Activated naive CD8-positive, alpha-beta T cell treated with anti-CD3 and anti-CD28 coated beads, Interleukin-2, amount 10 ng/mL, durations not matched to agents 7 days and 5 days (primary cell): ENCODE data around the gene ZNF771. TPM values are rescaled to one million over a fixed set of nuclear protein-coding genes. Genes with fewer than 3 reads are reported as not detected.

Experiments
- ATAC-seq: fragments of 150-1000 bp; cut with Tn5 transposase; one replicate; pipeline ENCODE4 v1.10.0; 2021; ENCODE audit warnings: low read depth, moderate library complexity
- POLR2A ChIA-PET: fragments of 350-600 bp; sonication (Branson Sonifier 250); formaldehyde crosslinking; loops from one replicate; lab custom pipeline; 2021; ENCODE audit warnings: antibody characterized with exemption; lab: Charles Lee
- DNase-seq: peaks from one replicate; pipeline ENCODE4 v3.0.0; 2021
- H3K27ac Mint-ChIP-seq: one replicate; pipeline ENCODE4 v1.8.0; 2022; ENCODE audit warnings: mild to moderate bottlenecking, mixed read lengths
- H3K27me3 Mint-ChIP-seq: one replicate; pipeline ENCODE4 v1.8.0; 2022; ENCODE audit warnings: mild to moderate bottlenecking, moderate library complexity, mixed read lengths
- H3K36me3 Mint-ChIP-seq: one replicate; pipeline ENCODE4 v1.8.0; 2021; ENCODE audit warnings: mild to moderate bottlenecking, mixed read lengths
- H3K4me1 Mint-ChIP-seq: one replicate; pipeline ENCODE4 v1.8.0; 2021; ENCODE audit warnings: mixed read lengths
- H3K4me3 Mint-ChIP-seq: one replicate; pipeline ENCODE4 v1.8.0; 2022; ENCODE audit warnings: mild to moderate bottlenecking, moderate library complexity, mixed read lengths
- H3K9me3 Mint-ChIP-seq: one replicate; pipeline ENCODE4 v1.8.0; 2021; ENCODE audit warnings: mixed read lengths
- total RNA-seq, 2 experiments: library from RNA; stranded (reverse); gene quantifications; one replicate each; pipeline ENCODE4 v1.2.3, GENCODE V29; 2021

ZNF771 gene
- total RNA-seq, 2 experiments from 2014 or later = 4.8 to 5.6 TPM

DNA sequence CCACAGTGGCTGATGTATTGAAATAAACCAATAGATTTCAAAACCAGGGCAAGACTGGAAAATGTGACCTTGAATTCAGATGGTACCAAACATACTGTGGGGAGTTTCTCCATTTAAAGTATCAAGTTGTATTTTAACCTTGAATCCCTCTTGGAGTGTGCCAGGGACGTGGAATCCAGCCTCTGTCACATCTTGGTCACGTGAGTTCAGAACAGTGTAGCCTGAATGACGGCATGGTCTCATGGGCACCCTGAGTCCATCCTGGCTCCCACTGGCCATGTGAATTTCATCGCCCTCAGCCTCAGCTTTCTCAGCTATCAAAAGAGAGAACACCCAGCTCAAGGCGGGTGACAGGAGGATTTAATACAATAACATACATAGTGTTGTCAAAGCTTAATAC is 6.8 kb downstream of the ZNF771 start:
- no peaks in the 10 kb centered on the region for H3K27me3 Mint-ChIP-seq
- no peaks in the 10 kb centered on the region for H3K9me3 Mint-ChIP-seq
- peaks cover 19% of the 10 kb centered on the region for H3K36me3 Mint-ChIP-seq
- no peak for DNase-seq
- H3K4me3 Mint-ChIP-seq = no peak overlapping the region
- no peak overlapping the region for H3K27ac Mint-ChIP-seq
- H3K4me1 Mint-ChIP-seq = peaks cover 23% of the 10 kb centered on the region
- POLR2A ChIA-PET = no interaction called here
- ATAC-seq = no peak

- POLR2A ChIA-PET = interaction anchor here (1.2 kb wide), 2 partner anchors 9 to 14 kb away, joined by 4 to 6 read pairs; partner anchors contain the start of genes DCTPP1 and ZNF771
- Mint-ChIP-seq H3K27ac (no peak overlapping the region), H3K36me3 (peaks cover 28% of the 10 kb centered on the region), H3K9me3 (no peaks in the 10 kb centered on the region), H3K4me3 (no peak overlapping the region), H3K27me3 (no peaks in the 10 kb centered on the region), H3K4me1 (peaks cover 25% of the 10 kb centered on the region)
- ATAC-seq (no peak), DNase-seq (no peak)
These were observed 8.7 kb downstream of the ZNF771 start for GRCh38 chr16:30416047-30416603.

DNA sequence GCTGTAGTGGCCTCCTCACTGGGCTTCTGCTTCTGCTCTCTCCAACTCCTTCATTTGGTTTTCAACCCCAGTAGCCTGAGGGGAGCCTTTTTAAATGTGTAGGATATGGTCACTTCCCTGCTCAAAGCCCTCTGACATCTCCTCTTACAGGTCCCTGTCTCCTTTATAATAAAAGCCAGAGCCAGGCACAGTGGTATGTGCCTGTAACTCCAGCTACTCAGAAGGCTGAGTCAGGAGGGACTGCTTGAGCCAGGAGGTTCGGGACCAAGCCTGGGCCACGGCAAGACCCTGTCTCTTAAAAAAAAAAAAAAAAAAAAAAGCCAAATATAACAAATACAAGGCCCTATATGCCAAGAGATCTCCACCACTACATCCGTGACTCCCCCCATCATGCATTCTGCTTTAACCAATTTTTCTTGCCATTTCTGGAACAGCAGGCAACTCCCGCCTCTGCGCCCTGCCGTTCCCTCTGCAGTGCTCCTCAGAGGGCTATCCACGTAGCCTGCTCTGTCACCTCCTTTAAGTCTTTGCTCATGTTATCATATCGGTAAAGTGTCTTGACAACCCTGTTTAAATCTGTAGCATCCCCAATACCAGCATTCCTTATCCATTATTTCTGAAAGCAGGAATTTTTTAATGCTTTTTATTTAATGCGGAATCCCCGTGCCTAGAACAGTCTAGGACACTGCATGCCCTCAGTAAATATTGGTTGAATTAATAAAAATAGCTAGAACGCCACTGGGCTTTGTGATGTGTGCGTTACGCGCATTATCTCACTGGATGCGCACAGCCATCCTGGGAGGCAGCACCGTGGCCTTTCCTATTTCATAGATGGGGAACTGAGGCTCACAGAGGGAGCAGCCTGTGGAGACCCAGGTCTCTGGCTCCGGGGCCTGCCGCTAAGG is 9.5 kb downstream of the ZNF771 start:
- Mint-ChIP-seq H3K36me3 (peaks cover 28% of the 10 kb centered on the region), H3K9me3 (no peaks in the 10 kb centered on the region), H3K4me1 (peaks cover 27% of the 10 kb centered on the region), H3K27ac (no peak overlapping the region), H3K4me3 (peak overlapping the region; percentile 41), H3K27me3 (no peaks in the 10 kb centered on the region)
- no peak for DNase-seq
- POLR2A ChIA-PET = interaction anchor here (0.6 to 3.6 kb wide), 25 partner anchors 7 to 351 kb away, joined by 3 to 32 read pairs (median 5); partner anchors contain the start of genes ALDOA, DCTPP1, ITGAL and PRR14
- no peak for ATAC-seq

DNA sequence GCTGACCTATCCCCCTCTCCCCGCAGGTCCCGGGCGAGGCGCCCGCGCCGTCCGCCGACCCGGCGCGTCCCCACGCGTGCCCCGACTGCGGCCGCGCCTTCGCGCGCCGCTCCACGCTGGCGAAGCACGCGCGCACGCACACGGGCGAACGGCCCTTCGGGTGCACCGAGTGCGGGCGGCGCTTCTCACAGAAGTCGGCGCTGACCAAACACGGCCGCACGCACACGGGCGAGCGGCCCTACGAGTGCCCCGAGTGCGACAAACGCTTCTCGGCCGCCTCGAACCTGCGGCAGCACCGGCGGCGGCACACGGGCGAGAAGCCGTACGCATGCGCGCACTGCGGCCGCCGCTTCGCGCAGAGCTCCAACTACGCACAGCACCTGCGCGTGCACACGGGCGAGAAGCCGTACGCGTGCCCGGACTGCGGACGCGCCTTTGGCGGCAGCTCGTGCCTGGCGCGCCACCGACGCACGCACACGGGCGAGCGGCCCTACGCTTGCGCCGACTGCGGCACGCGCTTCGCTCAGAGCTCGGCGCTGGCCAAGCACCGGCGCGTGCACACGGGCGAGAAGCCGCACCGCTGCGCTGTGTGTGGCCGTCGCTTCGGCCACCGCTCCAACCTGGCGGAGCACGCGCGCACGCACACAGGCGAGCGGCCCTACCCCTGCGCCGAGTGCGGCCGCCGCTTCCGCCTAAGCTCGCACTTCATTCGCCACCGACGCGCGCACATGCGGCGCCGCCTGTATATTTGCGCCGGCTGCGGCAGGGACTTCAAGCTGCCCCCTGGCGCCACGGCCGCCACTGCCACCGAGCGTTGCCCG is 10.3 kb downstream of the ZNF771 start:
- Mint-ChIP-seq H3K4me1 (peaks cover 21% of the 10 kb centered on the region), H3K36me3 (peaks cover 25% of the 10 kb centered on the region), H3K27ac (no peak overlapping the region)

DNA sequence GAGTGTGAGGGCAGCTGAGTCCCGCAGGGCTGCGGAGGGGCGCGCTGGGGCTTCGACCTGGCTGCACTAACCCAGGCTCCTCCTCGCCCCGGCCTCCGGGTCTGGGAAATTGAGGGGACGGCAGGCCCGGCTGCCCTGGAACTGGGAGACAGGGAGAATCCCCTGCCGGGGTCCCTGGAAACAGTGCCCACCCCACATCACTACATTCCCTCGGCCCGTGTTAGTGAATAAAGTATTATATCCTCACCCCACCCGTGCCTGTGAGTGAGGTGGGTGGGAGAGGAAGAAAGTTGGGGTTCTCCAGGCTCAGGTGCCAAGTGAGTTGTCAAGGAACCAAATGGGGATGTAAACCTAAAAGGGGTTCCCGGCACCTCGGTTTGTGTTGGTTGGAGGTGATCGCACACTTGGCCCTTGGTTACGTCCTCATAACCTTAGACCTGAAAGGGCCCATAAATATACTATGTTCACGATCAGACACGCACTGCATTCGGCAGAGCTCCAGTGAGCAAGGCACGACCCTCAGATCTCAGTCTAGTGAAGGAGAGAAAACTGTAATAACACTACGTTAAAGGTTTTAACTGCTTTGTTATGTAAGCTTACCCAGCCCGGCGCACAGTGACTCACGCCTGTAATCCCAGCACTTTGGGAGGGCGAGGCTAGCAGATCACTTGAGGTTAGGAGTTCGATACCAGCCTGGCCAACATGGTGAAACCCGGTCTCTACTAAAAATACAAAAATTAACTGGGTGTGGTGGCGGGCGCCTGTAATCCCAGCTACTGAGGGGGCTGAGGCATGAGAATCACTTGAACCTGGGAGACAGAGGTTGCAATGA is 11.2 kb downstream of the ZNF771 start:
- POLR2A ChIA-PET = interaction anchor here (0.7 to 3.6 kb wide), 25 partner anchors 9 to 353 kb away, joined by 3 to 32 read pairs (median 5); partner anchors contain the start of genes ALDOA, DCTPP1, ITGAL and PRR14
- DNase-seq = no peak
- ATAC-seq = no peak
- Mint-ChIP-seq H3K4me1 (peaks cover 20% of the 10 kb centered on the region), H3K4me3 (peak overlapping the region; percentile 42), H3K27me3 (no peaks in the 10 kb centered on the region), H3K27ac (peak overlapping the region; percentile 65), H3K9me3 (no peaks in the 10 kb centered on the region), H3K36me3 (peaks cover 27% of the 10 kb centered on the region)

More for the DNA sequence above, 10.3 kb downstream of the ZNF771 start:
- H3K27me3 Mint-ChIP-seq = no peaks in the 10 kb centered on the region
- POLR2A ChIA-PET = interaction anchor here (0.6 to 3.6 kb wide), 28 partner anchors 8 to 352 kb away, joined by 3 to 32 read pairs (median 4); partner anchors contain the start of genes ALDOA, DCTPP1, ITGAL and PRR14
- no peaks in the 10 kb centered on the region for H3K9me3 Mint-ChIP-seq
- DNase-seq (peak; percentile 91), ATAC-seq (peak; percentile 90)
- peak overlapping the region; percentile 42 for H3K4me3 Mint-ChIP-seq

DNA sequence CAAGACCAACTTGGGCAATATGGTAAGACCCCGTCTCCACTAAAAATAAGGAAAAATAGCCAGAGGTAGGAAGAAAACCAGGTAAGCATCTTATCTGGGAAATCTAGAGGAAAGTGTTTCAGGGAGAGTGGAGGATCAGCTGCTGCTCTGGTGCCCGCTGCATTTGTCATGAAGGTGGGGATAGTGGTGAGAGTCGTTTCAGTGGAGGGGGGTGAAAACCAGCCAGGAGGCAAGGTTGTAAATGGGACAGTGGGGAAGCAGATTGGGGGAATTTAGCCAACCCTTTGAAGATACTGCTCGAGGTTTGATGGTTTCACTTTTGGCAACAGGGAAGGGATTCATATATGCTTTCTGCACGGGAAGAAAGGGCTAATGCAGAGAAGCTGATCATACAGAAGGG is 13.6 kb downstream of the ZNF771 start:
- POLR2A ChIA-PET = interaction anchor here (0.5 to 0.9 kb wide), 2 partner anchors 65 to 151 kb away, joined by 3 read pairs; no protein-coding TSS in a partner anchor
- H3K4me1 Mint-ChIP-seq = peaks cover 23% of the 10 kb centered on the region
- H3K4me3 Mint-ChIP-seq = no peak overlapping the region
- no peaks in the 10 kb centered on the region for H3K9me3 Mint-ChIP-seq
- no peak for DNase-seq
- ATAC-seq = no peak
- no peak overlapping the region for H3K27ac Mint-ChIP-seq
- peaks cover 30% of the 10 kb centered on the region for H3K36me3 Mint-ChIP-seq
- H3K27me3 Mint-ChIP-seq = no peaks in the 10 kb centered on the region

GRCh38 chr16:30428055-30428454 is 20.6 kb downstream of the ZNF771 start:
- ATAC-seq = no peak
- H3K9me3 Mint-ChIP-seq = no peaks in the 10 kb centered on the region
- H3K4me1 Mint-ChIP-seq = peaks cover 17% of the 10 kb centered on the region
- no peak overlapping the region for H3K4me3 Mint-ChIP-seq
- no peak for DNase-seq
- H3K27ac Mint-ChIP-seq = peak overlapping the region; percentile 6
- no peaks in the 10 kb centered on the region for H3K27me3 Mint-ChIP-seq
- peaks cover 15% of the 10 kb centered on the region for H3K36me3 Mint-ChIP-seq
- POLR2A ChIA-PET = no interaction called here

DNA sequence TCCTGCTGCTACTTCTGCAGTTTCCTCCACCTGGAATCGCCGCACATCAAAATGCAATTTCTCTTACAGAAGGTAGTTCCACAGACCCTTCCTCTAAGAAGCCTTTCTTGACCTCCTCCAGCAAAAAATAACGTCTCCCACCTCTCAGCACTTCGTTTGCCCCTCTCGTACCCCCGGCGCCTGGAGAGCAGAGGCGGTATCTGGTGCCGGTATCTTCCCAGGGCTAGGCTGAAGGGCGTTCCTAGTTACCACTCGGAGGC is 21.9 kb downstream of the ZNF771 start:
- H3K9me3 Mint-ChIP-seq = no peaks in the 10 kb centered on the region
- no peak for ATAC-seq
- POLR2A ChIA-PET = interaction anchor here (0.6 to 2.1 kb wide), 32 partner anchors 10 to 747 kb away, joined by 3 to 32 read pairs (median 5); partner anchors contain the start of genes CORO1A, FBRS, ITGAL and PRR14

GRCh38 chr16:30429678-30430427 is 22.4 kb downstream of the ZNF771 start, which contains the start of gene DCTPP1:
Gene DCTPP1, minus strand, starts transcription at chr16:30430030. Its CDS starts 50 bp downstream, at chr16:30429980.
- Mint-ChIP-seq H3K27me3 (no peaks in the 10 kb centered on the region), H3K36me3 (peaks cover 9% of the 10 kb centered on the region), H3K4me1 (peaks cover 26% of the 10 kb centered on the region), H3K27ac (no peak within 1 kb of the TSS), H3K9me3 (no peaks in the 10 kb centered on the region), H3K4me3 (no peak within 1 kb of the TSS)
- peak; percentile 99 for ATAC-seq
- peak; percentile 91 for DNase-seq
- POLR2A ChIA-PET = interaction anchor here (0.6 to 2.1 kb wide), 34 partner anchors 11 to 747 kb away, joined by 3 to 32 read pairs (median 5); partner anchors contain the start of genes CORO1A, FBRS, ITGAL and PRR14

More for the DNA sequence above, 21.9 kb downstream of the ZNF771 start:
- H3K36me3 Mint-ChIP-seq = peaks cover 13% of the 10 kb centered on the region
- H3K4me3 Mint-ChIP-seq = no peak overlapping the region
- no peak overlapping the region for H3K27ac Mint-ChIP-seq
- H3K4me1 Mint-ChIP-seq = peaks cover 22% of the 10 kb centered on the region
- no peak for DNase-seq
- H3K27me3 Mint-ChIP-seq = no peaks in the 10 kb centered on the region

GRCh38 chr16:30430428-30430970 is 23.1 kb downstream of the ZNF771 start:
- H3K9me3 Mint-ChIP-seq = no peaks in the 10 kb centered on the region
- no peak overlapping the region for H3K4me3 Mint-ChIP-seq
- peaks cover 28% of the 10 kb centered on the region for H3K4me1 Mint-ChIP-seq
- ATAC-seq = peak; percentile 14
- H3K27me3 Mint-ChIP-seq = no peaks in the 10 kb centered on the region
- H3K27ac Mint-ChIP-seq = no peak overlapping the region
- POLR2A ChIA-PET = interaction anchor here (0.6 to 2.1 kb wide), 27 partner anchors 12 to 247 kb away, joined by 3 to 32 read pairs (median 5); partner anchors contain the start of genes CORO1A, FBRS, ITGAL and PRR14
- H3K36me3 Mint-ChIP-seq = peaks cover 9% of the 10 kb centered on the region
- DNase-seq = no peak

- Mint-ChIP-seq H3K27ac (peak overlapping the region; percentile 1), H3K27me3 (no peaks in the 10 kb centered on the region), H3K4me1 (peaks cover 14% of the 10 kb centered on the region), H3K36me3 (no peaks in the 10 kb centered on the region), H3K9me3 (no peaks in the 10 kb centered on the region), H3K4me3 (no peak overlapping the region)
- POLR2A ChIA-PET = interaction anchor here (0.6 kb wide), 1 partner anchor 102 kb away, joined by 3 read pairs; no protein-coding TSS in a partner anchor
- ATAC-seq (no peak), DNase-seq (no peak)
These were observed 27.4 kb downstream of the ZNF771 start for GRCh38 chr16:30434852-30435251.
